GM19099 (cell line): ENCODE data around the gene EGLN3.
A peak's percentile ranks its signal among the peaks of the same experiment; 100 is the strongest.

Experiments
- POLR2A ChIP-seq: IDR thresholded peaks from 3 replicates; pipeline ENCODE4 v1.6.1; 2011; ENCODE audit warnings: low read depth; ENCODE audit not compliant: insufficient read length; ENCODE audit errors: extremely low read depth

Gene EGLN3

GRCh38 chr14:33950320-33951182 is at the start of gene EGLN3:
TSS of gene EGLN3 (minus strand) at chr14:33951074. CDS start at chr14:33950752, 322 bp downstream.
- TF ChIP-seq POLR2A, result peak; percentile 99

- no peak for TF ChIP-seq POLR2A
Measured at GRCh38 chr14:34000396-34000795, 49.5 kb upstream of the EGLN3 start.

- TF ChIP-seq POLR2A, result no peak
Measured at GRCh38 chr14:33999771-34000291, 49.0 kb upstream of the EGLN3 start.

GRCh38 chr14:33997611-33998010 is 46.7 kb upstream of the EGLN3 start:
- no peak for TF ChIP-seq POLR2A

GRCh38 chr14:33996462-33996861 is 45.6 kb upstream of the EGLN3 start:
- TF ChIP-seq POLR2A, result no peak

- TF ChIP-seq POLR2A, result no peak
Measured at GRCh38 chr14:33993246-33993645, 42.4 kb upstream of the EGLN3 start.

- no peak for TF ChIP-seq POLR2A
Measured at GRCh38 chr14:33992274-33993007, 41.6 kb upstream of the EGLN3 start.

GRCh38 chr14:33990790-33991189 is 39.9 kb upstream of the EGLN3 start:
- TF ChIP-seq POLR2A, result no peak

GRCh38 chr14:33987565-33988080 is 36.7 kb upstream of the EGLN3 start:
- TF ChIP-seq POLR2A, result no peak

- TF ChIP-seq POLR2A, result no peak
Measured at GRCh38 chr14:33986804-33987203, 35.9 kb upstream of the EGLN3 start.

GRCh38 chr14:33985242-33985641 is 34.4 kb upstream of the EGLN3 start:
- no peak for TF ChIP-seq POLR2A

- no peak for TF ChIP-seq POLR2A
Measured at GRCh38 chr14:33979613-33980276, 28.9 kb upstream of the EGLN3 start.

- TF ChIP-seq POLR2A, result no peak
Measured at GRCh38 chr14:33978892-33979612, 28.2 kb upstream of the EGLN3 start.

- peak; percentile 18 for TF ChIP-seq POLR2A
Measured at GRCh38 chr14:33972583-33973081, 21.8 kb upstream of the EGLN3 start.
